Amniotic epithelial cell (primary cell): ENCODE results near the gene FOXE1.

Source experiments
- DNase-seq: peaks from one replicate; pipeline ENCODE4 v3.0.0-alpha.2; 2010; ENCODE audit warnings: low read depth

Gene FOXE1

GRCh38 chr9:97848480-97849237 lies 4.4 kb upstream of the FOXE1 start:
- DNase-seq = no peak

DNA sequence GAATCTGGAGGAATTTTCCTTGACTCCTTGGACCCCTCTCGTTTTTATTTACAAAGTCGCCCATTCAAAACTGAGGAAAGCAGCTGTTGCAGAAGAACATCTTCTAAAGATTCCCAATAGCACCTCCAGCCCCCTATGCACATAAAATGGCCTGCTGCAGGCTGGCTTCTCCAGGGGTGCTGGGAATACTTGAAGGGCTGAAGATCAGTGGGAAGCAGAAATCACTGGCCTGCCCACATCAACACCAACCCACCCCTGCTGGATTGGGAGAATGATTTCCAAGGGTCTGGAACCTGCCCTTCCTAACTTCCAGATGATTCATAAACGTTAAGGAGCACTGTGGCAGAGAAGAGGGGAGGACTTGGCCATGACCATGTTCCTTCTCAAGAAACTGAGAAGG lies 3.0 kb upstream of the FOXE1 start:
- DNase-seq = no peak

GRCh38 chr9:97850746-97851445 lies 2.1 kb upstream of the FOXE1 start:
- no peak for DNase-seq

- DNase-seq = no peak
Observed at GRCh38 chr9:97851446-97851883, 1.6 kb upstream of the FOXE1 start.

DNA sequence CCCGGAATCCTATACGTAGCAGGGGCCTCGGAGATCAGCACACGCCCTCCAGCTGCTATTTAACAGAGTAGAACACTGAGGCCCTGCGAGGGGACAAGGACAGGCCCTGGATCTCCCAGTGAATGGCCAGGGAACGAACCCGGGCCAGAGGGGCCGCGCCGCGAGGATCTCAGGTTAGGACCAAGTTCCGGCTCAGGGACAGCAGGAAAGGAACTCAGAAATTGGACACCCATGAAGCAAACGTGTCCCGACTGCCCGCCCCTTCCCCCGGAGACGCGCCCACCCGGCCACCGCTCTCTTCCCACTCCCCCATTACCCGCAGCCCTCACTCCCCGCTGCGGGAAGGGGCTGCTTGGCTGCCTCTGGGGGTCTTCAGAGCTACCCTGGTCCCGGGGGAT lies 1.0 kb upstream of the FOXE1 start:
- no peak for DNase-seq

DNA sequence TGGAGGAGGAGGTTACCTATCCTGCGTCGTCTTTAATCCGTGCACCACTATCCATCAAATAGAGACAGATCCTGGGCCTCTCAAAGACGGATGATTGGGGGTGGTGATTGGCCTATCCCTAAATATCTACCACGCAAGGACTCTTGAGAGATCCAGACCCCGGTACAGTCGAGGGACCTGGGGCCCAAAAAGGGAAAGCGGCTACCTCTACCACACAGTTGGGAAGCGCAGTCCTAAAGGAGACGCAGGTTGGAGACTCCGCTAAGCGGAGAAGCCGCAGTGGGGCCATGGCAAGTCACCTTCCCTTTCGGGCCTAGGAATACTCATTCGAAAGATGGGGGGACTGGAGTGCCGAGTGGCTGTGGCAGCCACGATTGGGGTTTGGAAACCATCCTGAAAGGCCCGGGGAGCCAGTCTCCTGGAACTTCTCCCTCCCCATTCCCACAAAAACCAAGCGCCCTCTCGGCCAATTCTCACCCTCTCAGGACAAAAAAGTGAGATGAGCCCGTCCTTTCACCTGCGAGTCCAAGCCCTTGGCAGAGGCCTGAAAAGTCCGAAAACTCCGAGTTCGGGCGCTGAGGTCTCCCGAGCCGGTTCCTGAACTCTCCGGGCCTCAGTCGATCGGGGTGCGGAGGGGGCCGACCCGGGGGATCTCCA lies 499 bp upstream of the FOXE1 start:
- no peak for DNase-seq

- DNase-seq = no peak
Observed at GRCh38 chr9:97853844-97854695, 1.0 kb downstream of the FOXE1 start.

- no peak for DNase-seq
Observed at GRCh38 chr9:97854696-97855485, 1.9 kb downstream of the FOXE1 start.

DNA sequence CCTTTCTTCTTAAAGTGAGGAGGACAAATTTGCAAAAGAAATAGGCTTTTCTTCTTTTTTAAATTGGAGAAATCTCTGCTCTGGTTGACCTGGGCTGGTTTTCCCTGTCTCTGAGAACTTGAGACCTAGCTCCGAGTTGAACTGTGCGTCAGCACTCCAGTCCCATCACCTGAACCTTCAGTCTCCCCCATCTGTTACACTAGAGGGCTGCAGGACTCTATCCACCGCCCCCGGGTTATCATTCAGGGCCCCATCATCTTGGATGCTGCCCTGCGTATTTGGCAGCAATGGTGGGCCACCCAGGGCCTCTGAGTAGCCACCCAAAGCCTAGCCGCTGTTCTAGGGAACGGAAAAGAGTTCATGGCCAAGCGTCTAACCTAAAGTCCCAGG lies 2.5 kb downstream of the FOXE1 start:
- no peak for DNase-seq

- no peak for DNase-seq
Observed at GRCh38 chr9:97855899-97856298, 2.9 kb downstream of the FOXE1 start.

DNA sequence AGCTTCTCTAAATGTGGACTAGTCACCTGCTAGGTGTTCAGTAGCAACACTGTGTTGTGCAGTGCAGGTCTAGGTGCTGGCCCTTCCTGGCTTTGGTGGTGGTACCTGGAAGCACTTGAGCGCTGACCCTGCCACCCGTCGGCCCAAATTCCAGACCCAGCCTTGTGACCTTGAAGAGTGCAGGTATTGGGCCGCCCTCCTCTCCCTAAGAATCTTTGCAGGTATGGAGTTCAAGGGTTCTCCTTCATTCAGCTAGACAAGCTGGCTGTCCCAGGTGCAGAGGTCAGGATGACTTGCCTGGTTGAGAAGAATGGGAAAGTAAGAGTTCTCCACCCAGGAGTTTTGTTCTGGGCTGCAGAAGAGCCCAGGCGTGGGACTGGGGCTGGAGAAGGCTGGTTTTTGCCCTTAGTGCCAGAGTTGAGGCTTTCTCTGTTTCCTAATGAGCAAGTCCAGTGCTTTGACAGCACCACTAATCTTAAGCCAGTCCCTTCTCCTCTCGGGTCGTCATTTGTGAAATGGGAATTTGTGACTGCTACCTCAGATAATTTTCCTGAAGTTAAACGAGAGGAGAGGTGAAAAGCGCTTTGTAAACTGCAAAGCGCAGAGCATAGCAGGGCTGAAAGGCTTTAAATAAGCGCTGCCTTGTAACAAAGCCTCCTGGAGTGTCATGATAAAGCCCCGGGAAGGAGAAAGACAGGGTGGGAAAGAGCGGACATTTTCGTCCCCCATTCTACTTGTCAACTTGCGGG lies 4.0 kb downstream of the FOXE1 start:
- no peak for DNase-seq

DNA sequence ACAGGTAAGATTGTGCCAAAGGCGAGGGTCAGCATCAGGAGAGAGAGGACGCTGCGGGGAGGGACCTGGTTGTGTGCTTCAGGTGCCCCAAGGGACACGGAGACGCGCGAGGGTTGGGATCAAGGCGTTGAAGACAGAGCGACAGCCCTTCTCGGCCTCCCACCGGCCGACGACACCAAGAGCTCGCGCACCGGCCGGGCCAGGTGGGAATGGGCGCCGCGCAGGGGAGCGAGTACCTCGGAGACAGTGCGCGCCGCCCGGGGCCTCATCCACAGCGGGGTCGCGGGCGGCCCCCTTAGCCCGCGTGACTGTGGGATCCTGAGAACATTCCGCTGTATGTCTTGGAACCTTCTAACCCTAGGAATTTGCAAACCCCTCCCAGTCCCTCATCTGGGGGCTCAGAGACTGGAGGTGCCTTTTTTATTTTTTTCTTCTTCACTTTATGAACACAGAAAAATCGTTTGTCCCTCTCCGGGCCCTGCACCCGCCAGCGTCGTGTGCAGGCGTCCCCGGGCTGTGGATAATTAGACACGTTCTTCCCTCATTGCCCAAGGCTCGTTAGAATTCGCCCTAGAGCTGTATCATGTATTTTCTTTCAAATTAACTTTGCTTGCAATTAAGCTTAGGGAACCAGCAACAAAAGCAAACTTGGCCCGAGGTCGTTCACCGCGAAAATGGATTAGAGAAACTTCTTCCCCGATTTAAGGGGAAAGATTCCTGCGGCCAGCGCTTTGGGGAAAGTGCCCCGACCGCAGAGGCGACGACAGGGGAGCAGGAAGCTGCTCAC lies 4.8 kb downstream of the FOXE1 start:
- no peak for DNase-seq

- DNase-seq = no peak
Observed at GRCh38 chr9:97858393-97858713, 5.3 kb downstream of the FOXE1 start.

- no peak for DNase-seq
Observed at GRCh38 chr9:97858826-97859225, 5.8 kb downstream of the FOXE1 start.

DNA sequence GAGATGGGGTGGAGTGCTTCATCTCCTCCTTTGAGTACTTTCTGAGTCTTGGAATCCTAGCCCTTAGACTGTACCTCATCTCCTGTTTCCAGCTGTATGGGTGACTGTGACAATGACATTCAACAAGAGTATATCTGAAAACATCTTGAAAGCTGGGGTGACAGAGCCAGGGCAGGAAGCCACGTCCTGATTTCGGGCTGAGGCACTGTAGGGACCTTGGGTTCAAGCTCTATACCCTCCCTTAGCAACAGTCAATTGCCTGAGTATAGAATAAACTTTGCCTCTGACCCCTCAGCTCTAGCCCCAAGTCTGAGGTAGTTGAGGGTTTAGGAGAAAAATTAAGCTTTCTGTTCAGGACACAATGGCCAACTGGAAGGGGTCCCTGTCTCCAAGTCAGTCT lies 6.3 kb downstream of the FOXE1 start:
- no peak for DNase-seq

GRCh38 chr9:97860451-97861147 lies 7.6 kb downstream of the FOXE1 start:
- no peak for DNase-seq

- no peak for DNase-seq
Observed at GRCh38 chr9:97861148-97861475, 8.1 kb downstream of the FOXE1 start.

DNA sequence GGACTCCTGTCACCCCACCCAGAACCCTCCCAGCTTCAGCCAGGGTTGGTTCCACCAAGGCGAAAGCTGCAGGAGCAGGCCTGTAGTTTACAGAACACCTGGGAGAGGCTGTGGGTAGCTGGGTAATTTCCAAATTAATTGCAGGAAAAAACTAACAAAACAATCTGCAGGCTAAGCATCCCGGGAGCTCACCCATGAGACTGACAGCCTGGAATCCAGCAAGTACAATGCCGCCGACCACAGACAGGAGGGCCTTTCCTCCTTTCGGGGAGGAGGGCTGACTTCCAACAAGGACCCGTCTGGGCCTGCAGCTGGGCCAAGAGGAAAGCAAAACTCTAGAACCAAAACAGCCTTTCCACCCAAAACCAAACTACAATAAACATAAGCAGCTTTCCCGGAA lies 10.3 kb downstream of the FOXE1 start:
- DNase-seq = no peak

DNA sequence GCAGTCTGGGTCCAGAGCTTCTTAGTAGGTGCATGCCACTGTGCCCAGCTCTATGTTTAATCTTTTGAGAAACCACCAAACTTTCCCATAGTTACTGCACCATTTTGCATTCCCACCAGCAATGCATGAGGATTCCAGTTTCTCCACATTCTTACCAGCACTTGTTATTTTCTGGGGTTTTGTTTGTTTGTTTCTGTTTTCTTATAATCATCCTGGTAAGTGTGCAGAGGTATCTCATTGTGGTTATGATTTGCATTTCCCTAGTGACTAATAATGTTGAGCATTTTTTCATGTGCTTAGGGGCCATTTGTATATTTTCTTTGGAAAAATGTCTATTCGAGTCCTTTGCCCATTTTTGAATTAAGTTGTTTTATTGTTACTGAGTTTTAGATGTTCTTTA lies 11.4 kb downstream of the FOXE1 start:
- no peak for DNase-seq

- no peak for DNase-seq
Observed at GRCh38 chr9:97866300-97866699, 13.3 kb downstream of the FOXE1 start.
